Right lobe of liver (tissue), 6 donors: Measurements from ENCODE around the gene RASGRP4. TPM values are rescaled to one million over a fixed set of nuclear protein-coding genes. Genes with fewer than 3 reads are reported as not detected.
A peak's percentile ranks its signal among the peaks of the same experiment; 100 is the strongest.

Experiments
- ATAC-seq, 4 donors: fragments of 200-7000 bp; cut with Tn5 transposase; one replicate each; pipeline ENCODE4 v1.9.1; 2020; ENCODE audit warnings: mild to moderate bottlenecking in 4 of 4, moderate library complexity in 4 of 4
- DNase-seq, 3 donors: peaks; one replicate each; pipeline ENCODE4 v3.0.0-alpha.2; 2020
- H3K27ac ChIP-seq, 3 donors: fragments of 200-600 bp; one replicate each; pipeline ENCODE4 v1.8.0; 2022
- H3K27me3 ChIP-seq, 2 donors: fragments of 200-600 bp; one replicate each; pipeline ENCODE4 v1.8.0; 2022
- H3K36me3 ChIP-seq, 4 donors: fragments of 200-600 bp; sonication (generic) in 1 of 4; one replicate each; pipeline versions ENCODE4 v1.5.1 to v1.8.0; 2017 to 2022; ENCODE audit warnings: control low read depth in 1 of 4
- H3K4me1 ChIP-seq, 4 donors: fragments of 200-600 bp; sonication (generic) in 1 of 4; one replicate each; pipeline versions ENCODE4 v1.5.1 to v1.8.0; 2017 to 2022; ENCODE audit warnings: control low read depth in 1 of 4
- H3K4me3 ChIP-seq, 3 donors: fragments of 200-600 bp; one replicate each; pipeline ENCODE4 v1.8.0; 2022
- H3K9me3 ChIP-seq, 4 donors: fragments of 200-600 bp; sonication (generic) in 1 of 4; one replicate each; pipeline versions ENCODE4 v1.5.1 to v1.8.0; 2017 to 2022; ENCODE audit warnings: control low read depth in 1 of 4
- CTCF ChIP-seq, 4 donors: fragments of 200-600 bp in 3 of 4; fragments of 450-650 bp in 1 of 4; IDR thresholded peaks; one replicate each; pipeline versions ENCODE4 v1.5.1 to v1.8.0; 2016 to 2022; ENCODE audit warnings: antibody characterized with exemption in 4 of 4, mild to moderate bottlenecking in 2 of 4
- POLR2A ChIP-seq: fragments of 450-650 bp; IDR thresholded peaks from one replicate; pipeline ENCODE4 v1.6.1; 2017; ENCODE audit warnings: antibody characterized with exemption, mild to moderate bottlenecking
- WGBS: methylation state at CpG from one replicate; pipeline ENCODE4 v1.1.6; 2018; ENCODE audit warnings: low coverage, low lambda C conversion rate; ENCODE audit not compliant: insufficient coverage; ENCODE audit errors: missing lambda C conversion rate; 5-methylcytosine and 5-hydroxymethylcytosine counted together
- intact Hi-C, 2 donors: fragments of 100-400 bp; cut with DNase I; formaldehyde crosslinking; loops; one replicate each; pipeline versions ENCODE4 v1.11.2 to v1.14.1; 2022
- total RNA-seq, 6 experiments: library from RNA; depleted of rRNA in 2 of 6; stranded (reverse); fragments of >200 nt in 2 of 6; fragmentation: NEBNext Ultra II Directional in 3 of 6; extraction: Animal tissue kit (Norgen Biotek cat#: 25700) in 3 of 6; gene quantifications; one replicate each; pipeline versions ENCODE4 v1.1.0 to v1.2.4, GENCODE V29; 2016 to 2023
- donor health status: DM: no; HTN: yes; CAD: no.
- donor health status: DM: no; HTN: no; CAD: no.
- donor health status: DM: no; HTN: no; CAD: no.
- donor health status: DM: no; HTN: yes; CAD: no.
- donor health status: DM: no; HTN: yes; CAD: no.

RASGRP4 gene
- total RNA-seq, 6 experiments from 2014 or later: 0.77 to 1.5 (median 0.93) TPM

- no peaks in the 10 kb centered on the region for H3K27me3 ChIP-seq
- H3K27ac ChIP-seq: no peak overlapping the region
- ATAC-seq (no peak), DNase-seq (no peak)
- H3K4me3 ChIP-seq: peak overlapping the region; percentile 81 to 92 (median 82)
- H3K9me3 ChIP-seq: no peaks in the 10 kb centered on the region
- no peak for TF ChIP-seq CTCF (IDR thresholded peaks at IDR 0.05)
- no peak for TF ChIP-seq POLR2A
- 88% methylated on average over 4 of the region's 5 CpGs for WGBS
- peaks cover 0 to 17% (median 5%) of the 10 kb centered on the region in 4 donors for H3K36me3 ChIP-seq
- H3K4me1 ChIP-seq: peaks cover 0 to 8% (median 3%) of the 10 kb centered on the region in 4 donors
- intact Hi-C loops: no loop called here
These were observed 50.3 kb downstream of the RASGRP4 start for GRCh38 chr19:38375748-38376147.

- WGBS: under 1% methylated on average over 18 of the region's 18 CpGs
- Histone ChIP-seq H3K4me1 (peaks cover 0 to 8% (median 3%) of the 10 kb centered on the region in 4 donors), H3K9me3 (no peaks in the 10 kb centered on the region), H3K4me3 (peak overlapping the region; percentile 81 to 92 (median 82)), H3K27me3 (no peaks in the 10 kb centered on the region), H3K27ac (peak overlapping the region; percentile 69 to 89 (median 78)), H3K36me3 (peaks cover 0 to 15% (median 2%) of the 10 kb centered on the region in 4 donors)
- TF ChIP-seq CTCF (IDR thresholded peaks at IDR 0.05): no peak
- no peak for TF ChIP-seq POLR2A
- intact Hi-C loops: no loop called here
- ATAC-seq: peak in 1 of 4 donors; percentile 2
- no peak for DNase-seq
These were observed 50.9 kb downstream of the RASGRP4 start for GRCh38 chr19:38375098-38375493.

GRCh38 chr19:38374332-38375097, 51.5 kb downstream of the RASGRP4 start, which contains the start of gene PSMD8:
Gene PSMD8 (plus strand): TSS chr19:38374571. CDS start chr19:38374602, 31 bp downstream.
- ATAC-seq (peak; percentile 98 to 99 (median 98)), DNase-seq (peak; percentile 99 to 100 (median 100))
- WGBS: 0% methylated on average over 25 of the region's 65 CpGs
- Histone ChIP-seq H3K27ac (peak within 1 kb of the TSS; percentile 69 to 89 (median 78)), H3K9me3 (no peaks in the 10 kb centered on the region), H3K4me1 (peaks cover 0 to 8% (median 3%) of the 10 kb centered on the region in 4 donors), H3K27me3 (no peaks in the 10 kb centered on the region), H3K36me3 (peaks cover 0 to 10% (median 2%) of the 10 kb centered on the region in 4 donors), H3K4me3 (peak within 1 kb of the TSS; percentile 81 to 92 (median 82))
- peak in 3 of 4 donors; percentile 49 to 55 (median 51) for TF ChIP-seq CTCF (IDR thresholded peaks at IDR 0.05)
- TF ChIP-seq POLR2A: peak; percentile 94
- intact Hi-C loops: no loop called here

- Histone ChIP-seq H3K9me3 (no peaks in the 10 kb centered on the region), H3K4me1 (peaks cover 0 to 8% (median 3%) of the 10 kb centered on the region in 4 donors), H3K4me3 (peak overlapping the region; percentile 32 to 82 (median 81)), H3K36me3 (peaks cover 0 to 4% (median under 1%) of the 10 kb centered on the region in 4 donors), H3K27me3 (no peaks in the 10 kb centered on the region), H3K27ac (peak overlapping the region; percentile 43 to 58 (median 57))
- intact Hi-C loops: no loop called here
- ATAC-seq: no peak
- whole genome bisulfite sequencing: 65% methylated on average over 6 of the region's 6 CpGs
- TF ChIP-seq CTCF (IDR thresholded peaks at IDR 0.05) (no peak), POLR2A (no peak)
- DNase-seq: no peak
These were observed 52.1 kb downstream of the RASGRP4 start for GRCh38 chr19:38373907-38374331.
